ENCODE measurements around the gene CDCA7.
"Not testable (repeated sequence)": the region's sequence is repeated elsewhere in the genome, so short reads cannot be mapped to it uniquely, and the experiment has no call there.

The CDCA7 gene

GRCh38 chr2:173407176-173407575 lies 52.5 kb downstream of the CDCA7 start:
- no peak for DNase-seq

DNA sequence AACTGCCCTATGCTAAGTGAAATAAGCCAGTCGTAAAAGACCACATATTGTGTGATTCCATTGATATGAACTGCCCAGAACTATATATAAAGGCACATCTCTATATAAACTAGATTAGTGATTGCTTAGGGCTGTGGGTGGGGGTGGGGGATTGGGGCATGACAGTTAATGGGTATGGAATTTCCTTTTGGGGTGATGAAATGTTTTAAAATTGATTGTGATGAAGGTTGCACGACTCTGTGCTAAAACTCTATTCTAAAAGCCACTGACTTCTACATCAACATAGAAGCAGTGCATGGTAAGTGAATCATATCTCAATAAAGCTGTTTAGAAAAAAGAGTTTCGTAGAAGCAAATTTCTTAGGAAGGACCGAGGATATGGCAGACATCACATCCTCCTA lies 53.0 kb downstream of the CDCA7 start:
- no peak for DNase-seq

- no peak for DNase-seq
Observed at GRCh38 chr2:173410579-173410978, 55.9 kb downstream of the CDCA7 start.

DNA sequence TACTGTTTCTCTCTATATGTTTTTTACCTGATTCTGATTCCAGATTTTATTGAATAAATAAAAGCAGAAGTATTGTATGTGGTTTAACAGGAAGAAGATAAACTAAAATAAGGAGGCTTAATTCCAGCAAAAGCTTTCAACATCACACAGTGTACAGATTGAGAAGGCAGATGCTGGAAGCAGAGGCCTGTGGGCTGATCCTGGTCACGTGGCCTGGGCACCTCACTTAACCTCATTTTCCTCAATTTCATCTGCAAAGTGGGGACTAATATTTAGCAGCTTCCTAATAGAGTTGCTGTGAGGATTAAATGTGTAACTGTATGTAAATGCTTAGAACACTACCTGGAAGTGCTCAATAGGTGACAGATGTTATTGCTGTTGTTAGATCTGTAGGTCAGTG lies 58.0 kb downstream of the CDCA7 start:
- DNase-seq, result no peak

DNA sequence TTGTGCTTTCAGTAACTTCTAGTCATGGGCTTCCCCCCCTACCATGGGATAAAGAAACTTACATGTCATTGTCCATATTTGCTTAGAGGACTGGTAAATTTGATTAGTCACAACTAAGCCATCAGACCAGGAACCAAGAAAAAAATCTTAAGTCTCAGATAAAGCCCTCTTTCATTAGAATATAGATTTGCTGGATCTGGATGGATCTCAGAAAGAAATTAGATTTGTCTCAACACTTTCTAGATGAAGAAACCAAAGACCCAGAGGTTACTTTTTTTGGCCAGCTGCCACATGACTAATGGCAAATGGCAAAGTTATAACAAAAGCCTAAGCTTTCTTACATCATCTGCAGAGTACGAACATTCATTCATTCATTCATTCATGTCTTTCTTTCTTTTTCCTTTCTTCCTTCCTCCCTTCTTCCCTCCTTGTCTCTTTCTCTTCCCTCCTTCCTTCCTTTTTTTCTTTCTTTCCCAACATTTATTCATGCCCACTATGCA lies 60.2 kb downstream of the CDCA7 start:
- DNase-seq, result no peak

DNA sequence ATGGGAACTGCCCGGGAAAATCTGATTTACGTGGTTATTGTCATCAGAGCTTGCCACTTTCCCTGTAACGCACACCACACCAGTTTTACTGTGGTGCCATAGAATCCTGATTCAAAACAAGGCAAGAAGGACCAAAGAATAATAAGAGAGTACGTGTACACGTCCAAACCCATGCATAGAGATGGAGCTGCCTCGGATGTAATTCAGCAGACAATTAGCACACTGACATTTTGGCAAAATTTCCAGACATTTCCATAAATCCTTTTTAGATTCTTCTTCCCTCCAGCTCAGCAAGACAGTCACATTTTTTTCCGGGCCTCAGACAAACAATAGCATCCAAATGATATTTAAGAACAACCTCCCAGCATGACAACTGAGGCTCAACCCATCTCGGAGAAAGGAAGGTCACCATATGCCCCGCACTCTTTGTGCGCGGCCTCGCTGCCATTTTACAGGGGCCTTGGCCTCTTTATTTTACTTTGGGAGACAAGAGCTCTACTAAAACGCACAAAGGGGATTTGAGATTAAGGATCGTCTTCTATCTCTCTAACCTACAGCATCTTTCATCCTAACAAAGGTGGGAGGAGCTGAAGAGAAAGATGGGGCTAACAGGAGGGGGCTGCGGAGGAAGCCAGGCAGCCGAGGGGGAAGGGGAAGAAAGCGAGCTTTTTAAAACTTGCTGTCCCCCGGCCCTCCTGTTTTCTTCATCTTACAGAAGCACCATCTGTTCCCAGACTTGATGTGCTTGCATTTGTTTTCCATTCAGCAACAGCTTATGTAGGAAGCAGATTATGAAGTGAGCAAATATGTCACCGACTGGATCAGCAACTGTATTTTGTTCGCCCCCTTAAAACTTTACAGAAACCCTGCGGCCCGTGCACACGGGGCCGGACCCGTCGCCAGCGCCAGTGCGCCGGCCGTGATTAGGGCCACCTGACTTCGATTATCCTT lies 61.0 kb downstream of the CDCA7 start:
- DNase-seq, result no peak

GRCh38 chr2:173416415-173417152 lies 61.9 kb downstream of the CDCA7 start:
- DNase-seq, result not testable (repeated sequence)

GRCh38 chr2:173417341-173417740 lies 62.7 kb downstream of the CDCA7 start:
- DNase-seq, result no peak

GRCh38 chr2:173417802-173418201 lies 63.1 kb downstream of the CDCA7 start:
- no peak for DNase-seq

Data from midbrain (tissue), 1 donor.